SK-N-SH treated with all-trans-retinoic acid at 6 μM for 48 hours (cell line): ENCODE data around the gene VPS41.

Experiments
- ARNTL ChIP-seq: fragments of 450-650 bp; formaldehyde crosslinking; IDR thresholded peaks from 2 replicates; pipeline ENCODE4 v1.5.0; 2020; ENCODE audit warnings: low read depth, mild to moderate bottlenecking, moderate library complexity, borderline replicate concordance
- CSDC2 ChIP-seq: fragments of 250-450 bp; sonication (Bioruptor Pico); IDR thresholded peaks from 2 replicates; pipeline ENCODE4 v1.5.0; 2020; ENCODE audit warnings: mild to moderate bottlenecking, moderate library complexity
- ZNF8 ChIP-seq: fragments of 450-650 bp; formaldehyde crosslinking; IDR thresholded peaks from 2 replicates; pipeline ENCODE4 v1.5.0; 2020; ENCODE audit warnings: mild to moderate bottlenecking, moderate library complexity

DNA sequence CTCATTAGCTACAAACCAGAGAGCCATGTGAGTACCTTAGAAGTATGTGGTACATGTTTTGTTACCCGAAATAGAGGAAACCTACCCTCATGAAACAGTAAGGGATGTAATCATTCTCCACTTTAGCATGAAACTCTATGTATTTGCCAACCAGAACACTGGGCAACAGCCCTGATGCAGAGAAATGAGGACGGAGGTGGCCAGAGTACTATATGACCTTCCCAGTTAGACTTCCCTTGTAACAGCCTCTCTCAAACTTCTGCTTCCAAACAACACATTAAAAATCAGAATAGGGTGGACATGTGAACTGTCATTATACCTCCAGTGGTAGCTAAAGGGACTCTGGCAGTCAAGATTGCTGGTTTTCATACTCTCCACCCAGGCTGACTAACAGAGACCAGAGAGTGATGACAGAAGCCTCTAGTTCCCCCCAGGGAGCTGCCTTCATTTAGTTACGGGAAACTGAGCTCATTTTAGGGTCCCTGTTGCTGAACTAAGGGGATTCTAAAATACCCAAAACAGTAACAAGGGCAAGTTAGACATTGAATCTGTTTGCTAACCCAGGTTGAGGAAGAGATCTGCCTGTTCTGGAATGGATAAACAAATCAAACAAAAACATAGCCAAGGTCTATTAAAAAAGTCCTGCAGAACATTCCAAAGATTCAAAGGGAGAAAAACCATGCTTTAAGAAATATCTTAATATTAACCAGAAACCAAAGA, 83.1 kb downstream of the VPS41 start:
- TF ChIP-seq ARNTL (no peak), CSDC2 (CRISPR knock-in tag) (no peak), ZNF8 (CRISPR knock-in tag) (no peak)
